ENCODE data around the gene PDZRN3. TPM values are rescaled to one million over a fixed set of nuclear protein-coding genes. Genes with fewer than 3 reads are reported as not detected.

Gene PDZRN3
- total RNA-seq, 1 experiment from 2014 or later = not detected

- no peaks in the 10 kb centered on the region for H3K4me1 ChIP-seq (replicated peaks; ENCODE audit: insufficient read depth)
- ChIA-PET POLR2A (ENCODE audit: unreplicated experiment) (no interaction called here), CTCF (no interaction called here)
- no peaks in the 10 kb centered on the region for H3K79me2 ChIP-seq (ENCODE audit: low read depth)
- H3K27me3 ChIP-seq (ENCODE audit: insufficient read depth, low read depth) = peaks cover 4% of the 10 kb centered on the region; the same call in 1 of the 2 replicates
- BruUV-seq (replicated peaks) = no TSS peak
- H3K27ac ChIP-seq = no peak overlapping the region
- no peak overlapping the region for H3K4me2 ChIP-seq
- intact Hi-C loops (cut with micrococcal nuclease; ENCODE audit: unreplicated experiment) = no loop called here
- DNase-seq = no peak
- no peaks in the 10 kb centered on the region for H3K9me2 ChIP-seq (ENCODE audit: insufficient read depth)
- H3K4me3 ChIP-seq = no peak overlapping the region
- H3K9me3 ChIP-seq (ENCODE audit: insufficient read depth, low read depth) = no peaks in the 10 kb centered on the region
- H2AFZ ChIP-seq = no peak overlapping the region
- no peaks in the 10 kb centered on the region for H3F3A ChIP-seq (ENCODE audit: insufficient read depth, low read depth)
- no peaks in the 10 kb centered on the region for H3K36me3 ChIP-seq (ENCODE audit: low read depth)
- TF ChIP-seq EZH2 (IDR thresholded peaks at IDR 0.05; ENCODE audit: low read depth) = no peak
- TF ChIP-seq, protein P1, sequence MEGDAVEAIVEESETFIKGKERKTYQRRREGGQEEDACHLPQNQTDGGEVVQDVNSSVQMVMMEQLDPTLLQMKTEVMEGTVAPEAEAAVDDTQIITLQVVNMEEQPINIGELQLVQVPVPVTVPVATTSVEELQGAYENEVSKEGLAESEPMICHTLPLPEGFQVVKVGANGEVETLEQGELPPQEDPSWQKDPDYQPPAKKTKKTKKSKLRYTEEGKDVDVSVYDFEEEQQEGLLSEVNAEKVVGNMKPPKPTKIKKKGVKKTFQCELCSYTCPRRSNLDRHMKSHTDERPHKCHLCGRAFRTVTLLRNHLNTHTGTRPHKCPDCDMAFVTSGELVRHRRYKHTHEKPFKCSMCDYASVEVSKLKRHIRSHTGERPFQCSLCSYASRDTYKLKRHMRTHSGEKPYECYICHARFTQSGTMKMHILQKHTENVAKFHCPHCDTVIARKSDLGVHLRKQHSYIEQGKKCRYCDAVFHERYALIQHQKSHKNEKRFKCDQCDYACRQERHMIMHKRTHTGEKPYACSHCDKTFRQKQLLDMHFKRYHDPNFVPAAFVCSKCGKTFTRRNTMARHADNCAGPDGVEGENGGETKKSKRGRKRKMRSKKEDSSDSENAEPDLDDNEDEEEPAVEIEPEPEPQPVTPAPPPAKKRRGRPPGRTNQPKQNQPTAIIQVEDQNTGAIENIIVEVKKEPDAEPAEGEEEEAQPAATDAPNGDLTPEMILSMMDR (conservative IDR thresholded peaks at IDR 0.05) = no peak
- H4K20me1 ChIP-seq (ENCODE audit: insufficient read depth) = no peaks in the 10 kb centered on the region
Observed at GRCh38 chr3:73471986-73472787, 152.6 kb downstream of the PDZRN3 start.

- intact Hi-C loops (cut with micrococcal nuclease; ENCODE audit: unreplicated experiment) = no loop called here
- no TSS peak for BruUV-seq (replicated peaks)
- no peak for DNase-seq
- POLR2A ChIA-PET (ENCODE audit: unreplicated experiment) = no interaction called here
- H3K9me2 ChIP-seq (ENCODE audit: insufficient read depth) = no peaks in the 10 kb centered on the region
- H3K9me3 ChIP-seq (ENCODE audit: insufficient read depth, low read depth) = no peaks in the 10 kb centered on the region
- H3K4me2 ChIP-seq = no peak overlapping the region
- H3F3A ChIP-seq (ENCODE audit: insufficient read depth, low read depth) = no peaks in the 10 kb centered on the region
- CTCF ChIA-PET = no interaction called here
- no peak overlapping the region for H3K4me3 ChIP-seq
- H3K36me3 ChIP-seq (ENCODE audit: low read depth) = no peaks in the 10 kb centered on the region
- no peak overlapping the region for H3K27ac ChIP-seq
- no peaks in the 10 kb centered on the region for H3K79me2 ChIP-seq (ENCODE audit: low read depth)
- H3K4me1 ChIP-seq (replicated peaks; ENCODE audit: insufficient read depth) = no peaks in the 10 kb centered on the region
- no peak overlapping the region for H2AFZ ChIP-seq
- peaks cover 4% of the 10 kb centered on the region; the same call in 1 of the 2 replicates for H3K27me3 ChIP-seq (ENCODE audit: insufficient read depth, low read depth)
- TF ChIP-seq EZH2 (IDR thresholded peaks at IDR 0.05; ENCODE audit: low read depth) = no peak
- TF ChIP-seq, protein P1 (conservative IDR thresholded peaks at IDR 0.05) = no peak
- H4K20me1 ChIP-seq (ENCODE audit: insufficient read depth) = no peaks in the 10 kb centered on the region
Observed at GRCh38 chr3:73470860-73471259, 153.9 kb downstream of the PDZRN3 start.

- H3K27me3 ChIP-seq (ENCODE audit: insufficient read depth, low read depth) = peaks cover 4% of the 10 kb centered on the region; the same call in 1 of the 2 replicates
- H4K20me1 ChIP-seq (ENCODE audit: insufficient read depth) = no peaks in the 10 kb centered on the region
- no peak for TF ChIP-seq EZH2 (IDR thresholded peaks at IDR 0.05; ENCODE audit: low read depth)
- TF ChIP-seq, protein P1 (conservative IDR thresholded peaks at IDR 0.05) = no peak
- H3K36me3 ChIP-seq (ENCODE audit: low read depth) = no peaks in the 10 kb centered on the region
- CTCF ChIA-PET = no interaction called here
- H2AFZ ChIP-seq = no peak overlapping the region
- no peaks in the 10 kb centered on the region for H3K79me2 ChIP-seq (ENCODE audit: low read depth)
- POLR2A ChIA-PET (ENCODE audit: unreplicated experiment) = no interaction called here
- no peak overlapping the region for H3K4me3 ChIP-seq
- no peaks in the 10 kb centered on the region for H3K9me3 ChIP-seq (ENCODE audit: insufficient read depth, low read depth)
- H3K4me1 ChIP-seq (replicated peaks; ENCODE audit: insufficient read depth) = no peaks in the 10 kb centered on the region
- no peak overlapping the region for H3K4me2 ChIP-seq
- BruUV-seq (replicated peaks) = no TSS peak
- H3F3A ChIP-seq (ENCODE audit: insufficient read depth, low read depth) = no peaks in the 10 kb centered on the region
- no peaks in the 10 kb centered on the region for H3K9me2 ChIP-seq (ENCODE audit: insufficient read depth)
- DNase-seq = no peak
- intact Hi-C loops (cut with micrococcal nuclease; ENCODE audit: unreplicated experiment) = no loop called here
- no peak overlapping the region for H3K27ac ChIP-seq
Observed at GRCh38 chr3:73469331-73469730, 155.4 kb downstream of the PDZRN3 start.

All from PC-9 (cell line).